ENCODE results near the gene ZNF175. TPM values are rescaled to one million over a fixed set of nuclear protein-coding genes. Genes with fewer than 3 reads are reported as not detected.

ZNF175 gene
- total RNA-seq, 1 donor, result 7.6 TPM

DNA sequence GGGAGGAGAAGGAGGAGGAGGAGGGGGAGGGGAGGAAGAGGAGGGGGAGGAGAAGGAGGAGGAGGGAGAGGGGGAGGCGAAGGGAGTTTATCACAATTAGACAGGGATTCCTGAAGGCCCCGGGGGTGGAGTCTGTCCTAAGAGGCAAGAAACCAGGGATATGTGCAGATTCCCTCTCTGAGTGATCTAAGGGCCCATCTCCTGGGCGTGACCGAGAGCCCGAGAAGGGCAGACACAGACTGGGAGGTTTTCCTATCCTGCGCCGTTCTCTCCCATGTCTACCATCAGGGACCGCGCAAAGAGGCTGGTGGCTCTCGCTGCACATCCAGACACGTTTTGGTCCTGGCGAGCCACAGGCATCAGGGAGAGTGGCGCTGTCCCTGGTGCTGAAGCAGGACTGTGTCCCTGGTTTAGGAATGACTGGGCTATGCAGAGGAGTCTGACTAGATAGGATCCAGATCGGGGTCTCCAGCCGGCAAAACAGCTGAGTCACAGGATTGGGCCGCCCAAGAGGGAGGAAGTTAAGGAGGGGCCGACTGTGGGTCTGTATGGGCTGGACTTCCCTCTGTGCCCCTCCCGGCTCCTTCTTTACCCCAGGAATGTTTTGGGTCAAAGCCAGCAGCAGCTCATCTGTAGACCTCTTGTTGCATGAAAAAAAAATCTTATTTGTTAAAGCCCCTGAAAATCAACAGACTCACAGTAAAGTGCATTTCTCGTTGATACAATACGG, 17.9 kb upstream of the ZNF175 start:
- no peaks in the 10 kb centered on the region for H3K4me1 ChIP-seq (ENCODE audit: insufficient read depth, low read length)
- no peaks in the 10 kb centered on the region for H3K79me2 ChIP-seq (ENCODE audit: insufficient read depth, low read length)
- H3K4me3 ChIP-seq (ENCODE audit: insufficient read depth, low read length), result no peak overlapping the region

GRCh38 chr19:51559240-51559639, 11.8 kb upstream of the ZNF175 start:
- no peak for TF ChIP-seq CTCF (IDR thresholded peaks at IDR 0.05; ENCODE audit: extremely low read depth, low read depth, low read length)
- Histone ChIP-seq H3K27me3 (ENCODE audit: insufficient read depth, low read length) (no peaks in the 10 kb centered on the region), H3K36me3 (ENCODE audit: insufficient read depth, low read length) (no peaks in the 10 kb centered on the region), H3K4me1 (ENCODE audit: insufficient read depth, low read length) (no peaks in the 10 kb centered on the region), H3K4me3 (ENCODE audit: insufficient read depth, low read length) (no peak overlapping the region), H3K79me2 (ENCODE audit: insufficient read depth, low read length) (no peaks in the 10 kb centered on the region), H2AFZ (ENCODE audit: low read length) (no peak overlapping the region), H3K27ac (ENCODE audit: low read depth, low read length) (no peak overlapping the region), H3K4me2 (ENCODE audit: insufficient read depth, low read length) (no peak overlapping the region), H4K20me1 (ENCODE audit: insufficient read depth, low read length) (no peaks in the 10 kb centered on the region), H3K9me3 (ENCODE audit: low read depth, low read length) (no peaks in the 10 kb centered on the region)
- no peak for DNase-seq (ENCODE audit: insufficient read length, low spot score, missing footprints)

More for the DNA sequence above, 17.9 kb upstream of the ZNF175 start:
- Histone ChIP-seq H4K20me1 (ENCODE audit: insufficient read depth, low read length) (no peaks in the 10 kb centered on the region), H3K36me3 (ENCODE audit: insufficient read depth, low read length) (no peaks in the 10 kb centered on the region), H3K27me3 (ENCODE audit: insufficient read depth, low read length) (no peaks in the 10 kb centered on the region), H3K27ac (ENCODE audit: low read depth, low read length) (no peak overlapping the region), H2AFZ (ENCODE audit: low read length) (no peak overlapping the region), H3K4me2 (ENCODE audit: insufficient read depth, low read length) (no peak overlapping the region), H3K9me3 (ENCODE audit: low read depth, low read length) (no peaks in the 10 kb centered on the region)
- DNase-seq (ENCODE audit: insufficient read length, low spot score, missing footprints), result peak; percentile 82
- TF ChIP-seq CTCF (IDR thresholded peaks at IDR 0.05; ENCODE audit: extremely low read depth, low read depth, low read length), result no peak

- no peaks in the 10 kb centered on the region for H3K4me1 ChIP-seq (ENCODE audit: insufficient read depth, low read length)
- no peak overlapping the region for H2AFZ ChIP-seq (ENCODE audit: low read length)
- H3K36me3 ChIP-seq (ENCODE audit: insufficient read depth, low read length), result no peaks in the 10 kb centered on the region
- H4K20me1 ChIP-seq (ENCODE audit: insufficient read depth, low read length), result no peaks in the 10 kb centered on the region
- H3K9me3 ChIP-seq (ENCODE audit: low read depth, low read length), result no peaks in the 10 kb centered on the region
- no peaks in the 10 kb centered on the region for H3K79me2 ChIP-seq (ENCODE audit: insufficient read depth, low read length)
- H3K27me3 ChIP-seq (ENCODE audit: insufficient read depth, low read length), result no peaks in the 10 kb centered on the region
- H3K4me3 ChIP-seq (ENCODE audit: insufficient read depth, low read length), result no peak overlapping the region
- H3K27ac ChIP-seq (ENCODE audit: low read depth, low read length), result no peak overlapping the region
- no peak overlapping the region for H3K4me2 ChIP-seq (ENCODE audit: insufficient read depth, low read length)
- DNase-seq (ENCODE audit: insufficient read length, low spot score, missing footprints), result no peak
- TF ChIP-seq CTCF (IDR thresholded peaks at IDR 0.05; ENCODE audit: extremely low read depth, low read depth, low read length), result no peak
These were observed 10.7 kb upstream of the ZNF175 start for GRCh38 chr19:51560339-51560738.

- no peak for DNase-seq (ENCODE audit: insufficient read length, low spot score, missing footprints)
- H3K4me2 ChIP-seq (ENCODE audit: insufficient read depth, low read length), result no peak overlapping the region
- H3K36me3 ChIP-seq (ENCODE audit: insufficient read depth, low read length), result no peaks in the 10 kb centered on the region
- H3K4me3 ChIP-seq (ENCODE audit: insufficient read depth, low read length), result no peak overlapping the region
- peaks cover 6% of the 10 kb centered on the region for H3K27me3 ChIP-seq (ENCODE audit: insufficient read depth, low read length)
- H3K9me3 ChIP-seq (ENCODE audit: low read depth, low read length), result no peaks in the 10 kb centered on the region
- no peaks in the 10 kb centered on the region for H3K4me1 ChIP-seq (ENCODE audit: insufficient read depth, low read length)
- no peaks in the 10 kb centered on the region for H4K20me1 ChIP-seq (ENCODE audit: insufficient read depth, low read length)
- H3K79me2 ChIP-seq (ENCODE audit: insufficient read depth, low read length), result no peaks in the 10 kb centered on the region
- TF ChIP-seq CTCF (IDR thresholded peaks at IDR 0.05; ENCODE audit: extremely low read depth, low read depth, low read length), result no peak
- no peak overlapping the region for H3K27ac ChIP-seq (ENCODE audit: low read depth, low read length)
- no peak overlapping the region for H2AFZ ChIP-seq (ENCODE audit: low read length)
These were observed 6.3 kb upstream of the ZNF175 start for GRCh38 chr19:51564791-51565190.

Measured in osteoblast (primary cell).